GM19463 (cell line): ENCODE data around the gene KIAA1614.

Experiments
- ATAC-seq: cut with Tn5 transposase; IDR thresholded peaks from one replicate; pipeline ENCODE4 v1.9.1; 2021; ENCODE audit warnings: mild to moderate bottlenecking, moderate library complexity; ENCODE audit not compliant: unreplicated experiment

KIAA1614 gene

DNA sequence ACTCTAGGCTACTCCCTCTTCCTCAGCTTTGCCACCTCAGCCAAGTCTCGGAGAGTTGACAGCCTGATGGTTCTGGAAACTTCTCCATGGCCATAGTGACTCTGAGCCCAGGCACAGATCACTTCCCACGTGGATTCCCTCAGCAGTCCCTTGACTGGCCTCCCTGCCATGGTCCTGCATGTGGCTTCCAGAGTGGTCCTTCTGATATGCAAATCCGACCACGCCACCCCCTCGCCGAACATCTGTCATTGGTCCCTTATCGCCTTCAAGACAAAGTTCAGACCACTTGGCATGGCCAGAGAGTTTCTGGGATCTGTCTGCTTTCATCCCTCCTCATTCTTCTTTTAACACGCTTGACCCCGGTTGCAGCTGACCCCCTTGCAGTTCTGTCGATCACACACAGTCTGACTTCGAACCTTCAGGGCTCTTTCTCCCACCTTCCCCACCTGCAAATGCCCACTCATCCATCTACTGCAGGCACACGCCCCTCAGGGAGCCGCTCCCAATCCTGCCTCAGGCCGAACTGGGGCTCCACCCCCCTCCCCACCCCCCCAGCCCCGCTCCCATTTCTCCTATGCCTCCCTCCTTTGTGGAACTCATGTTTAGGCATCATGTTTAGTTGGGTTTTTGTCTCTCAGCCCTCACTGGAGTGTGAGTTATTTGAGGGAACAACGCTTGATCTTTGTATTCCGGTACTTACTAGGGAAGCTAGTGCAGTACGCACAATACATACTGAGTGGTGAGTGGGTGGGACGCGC lies 29.0 kb downstream of the KIAA1614 start:
- no peak for ATAC-seq

DNA sequence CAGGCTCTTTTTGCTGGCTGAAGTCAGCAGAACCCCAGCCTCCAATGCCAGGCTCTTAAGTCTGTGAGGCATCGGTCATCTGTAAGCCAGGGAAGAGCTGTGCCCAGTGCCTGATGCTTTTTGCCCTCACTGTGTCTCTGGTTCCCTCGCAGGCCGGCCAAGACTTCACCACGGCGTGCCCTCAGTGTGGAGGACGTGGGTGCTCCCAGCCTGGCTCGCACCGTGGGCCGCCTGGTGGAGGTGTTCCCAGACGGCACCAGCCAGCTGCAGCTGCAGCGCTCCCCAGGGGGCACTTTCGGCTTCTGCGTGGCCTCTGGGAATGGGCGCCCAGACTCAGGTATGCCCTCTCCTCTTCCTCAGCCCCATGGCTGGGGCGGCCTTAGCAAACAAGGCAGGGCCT lies 32.5 kb downstream of the KIAA1614 start:
- ATAC-seq = no peak

DNA sequence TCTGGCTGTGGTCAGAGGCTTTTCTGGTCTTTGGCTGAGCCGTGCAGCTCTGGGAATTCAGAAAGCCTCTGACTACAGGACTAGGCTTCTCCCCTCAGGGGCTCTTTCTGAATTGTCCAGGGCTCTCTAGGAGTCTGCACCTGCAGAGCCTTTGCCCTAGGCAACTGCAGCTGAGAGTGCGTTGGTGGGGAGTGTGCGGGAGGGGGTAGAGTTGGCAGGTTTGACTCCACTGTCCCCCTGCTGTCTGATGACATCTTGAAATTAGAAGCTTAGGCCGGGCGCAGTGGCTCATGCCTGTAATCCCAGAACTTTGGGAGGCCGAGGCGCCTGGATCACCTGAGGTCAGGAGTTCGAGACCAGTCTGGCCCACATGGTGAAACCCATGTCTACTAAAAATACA lies 32.9 kb downstream of the KIAA1614 start:
- ATAC-seq = no peak

DNA sequence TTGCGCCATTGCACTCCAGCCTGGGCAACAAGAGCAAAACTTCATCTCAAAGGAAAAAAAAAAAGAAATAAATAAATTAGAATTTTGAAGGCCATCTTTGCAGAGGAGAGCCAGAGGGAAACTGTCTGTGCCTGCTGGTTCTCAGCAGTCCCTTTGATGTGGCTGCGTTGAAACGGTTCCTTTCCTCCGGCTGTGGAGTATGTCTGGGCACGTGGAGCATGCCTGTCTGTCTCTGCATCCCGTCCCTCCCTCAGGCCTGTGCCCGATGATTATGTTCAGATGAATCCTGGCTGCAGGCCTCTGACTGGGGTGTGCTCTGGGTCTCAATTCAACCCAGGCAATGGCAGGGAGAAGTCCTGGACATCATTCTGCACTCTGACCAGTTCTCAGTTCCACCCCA lies 33.4 kb downstream of the KIAA1614 start:
- ATAC-seq = no peak

DNA sequence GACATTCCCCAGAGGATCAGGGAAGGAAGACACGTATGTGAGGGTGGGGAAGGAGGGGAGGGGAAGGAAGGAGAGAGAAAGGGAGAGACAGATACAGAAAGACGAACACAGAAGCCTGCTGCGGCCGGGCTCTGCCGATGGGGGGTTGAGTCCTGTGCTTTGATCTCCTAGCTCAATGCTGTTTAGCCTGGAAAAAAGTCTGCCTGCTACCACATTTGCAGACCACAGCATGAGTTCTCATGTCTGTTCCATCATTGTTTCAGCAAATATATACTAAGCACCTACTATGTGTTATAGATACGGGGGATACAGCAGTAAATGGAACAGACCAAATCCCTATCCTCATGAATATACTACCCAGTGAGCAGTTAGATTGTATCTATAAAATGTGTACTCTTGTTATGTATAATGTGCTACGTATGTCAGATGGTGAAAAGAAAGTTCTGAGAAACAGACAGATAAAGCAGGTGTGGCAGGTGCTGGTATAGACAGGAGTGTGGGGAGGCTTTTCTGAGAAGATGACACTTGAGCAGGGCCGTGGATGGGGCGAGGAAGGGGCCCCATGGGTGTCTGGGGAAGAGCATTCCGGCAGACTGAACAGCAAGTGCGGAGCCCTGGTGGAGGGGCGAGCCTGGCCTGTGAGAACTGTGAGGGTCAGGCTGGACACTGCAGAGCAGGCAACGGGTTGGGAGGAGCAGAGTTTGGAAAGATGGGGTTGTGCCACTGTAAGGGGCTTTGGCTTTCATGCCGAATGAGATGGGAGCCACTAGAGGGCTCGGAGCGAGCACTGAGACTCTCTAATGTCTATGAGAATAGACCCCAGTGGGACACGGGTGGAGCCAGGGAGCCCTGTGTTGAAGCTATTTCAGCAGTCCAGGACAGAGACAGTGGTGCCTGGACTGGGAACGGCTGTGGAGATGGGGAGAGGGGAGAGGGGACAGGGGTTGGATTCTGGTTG lies 34.1 kb downstream of the KIAA1614 start:
- no peak for ATAC-seq

DNA sequence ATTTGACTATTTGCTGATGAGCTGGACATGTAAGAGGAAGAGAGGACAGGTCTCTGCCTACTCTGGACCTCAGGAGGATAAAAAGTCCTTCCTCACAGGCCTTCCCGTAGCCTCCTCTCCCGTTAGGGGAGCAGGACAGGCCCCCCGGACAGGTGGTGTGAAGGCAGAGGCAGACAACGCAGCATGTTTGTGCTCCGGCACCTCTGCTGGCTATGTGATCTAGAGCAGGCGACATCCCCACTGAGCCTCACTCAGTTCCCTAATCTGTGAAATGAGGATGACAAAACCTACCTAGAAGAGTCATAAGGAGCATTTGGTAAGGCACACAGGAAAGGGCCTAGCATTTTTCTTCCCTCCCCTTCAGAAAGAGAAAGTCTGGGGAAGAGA lies 34.8 kb downstream of the KIAA1614 start:
- ATAC-seq = no peak

DNA sequence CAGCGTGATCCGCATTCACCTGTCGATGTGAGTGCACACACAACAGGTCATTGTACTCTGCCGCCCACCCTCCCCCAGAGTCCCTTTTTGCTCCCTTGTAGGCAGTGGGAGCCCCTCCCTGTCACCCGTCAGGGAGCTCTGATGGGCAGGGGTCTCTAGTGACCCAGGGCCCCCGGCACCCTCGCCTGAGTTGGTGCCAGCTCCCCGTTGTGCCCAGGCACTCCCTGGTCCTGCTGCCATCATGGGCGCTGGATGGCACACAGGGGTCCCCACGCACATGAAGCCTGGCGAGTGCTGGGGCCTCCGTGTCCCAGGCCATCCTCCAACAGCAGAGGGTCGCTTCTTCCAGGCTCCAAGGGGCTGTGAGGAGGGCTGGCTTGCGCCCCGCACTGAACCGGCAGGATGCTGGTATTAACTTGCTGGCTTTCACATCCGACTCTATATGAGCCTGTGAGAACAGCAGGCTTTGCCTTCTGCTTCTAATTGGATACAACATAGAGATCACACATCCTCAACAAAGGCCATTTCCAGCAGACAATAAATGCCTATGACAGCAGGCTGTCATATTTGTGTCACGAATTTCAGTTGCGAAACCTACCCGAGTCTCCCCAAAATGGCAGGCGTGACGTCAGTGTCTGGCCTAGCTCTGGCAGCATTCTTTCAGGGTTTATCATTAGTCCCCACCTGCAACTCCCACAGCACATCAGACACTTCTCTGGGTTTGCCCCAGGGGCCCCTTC lies 35.4 kb downstream of the KIAA1614 start:
- no peak for ATAC-seq

DNA sequence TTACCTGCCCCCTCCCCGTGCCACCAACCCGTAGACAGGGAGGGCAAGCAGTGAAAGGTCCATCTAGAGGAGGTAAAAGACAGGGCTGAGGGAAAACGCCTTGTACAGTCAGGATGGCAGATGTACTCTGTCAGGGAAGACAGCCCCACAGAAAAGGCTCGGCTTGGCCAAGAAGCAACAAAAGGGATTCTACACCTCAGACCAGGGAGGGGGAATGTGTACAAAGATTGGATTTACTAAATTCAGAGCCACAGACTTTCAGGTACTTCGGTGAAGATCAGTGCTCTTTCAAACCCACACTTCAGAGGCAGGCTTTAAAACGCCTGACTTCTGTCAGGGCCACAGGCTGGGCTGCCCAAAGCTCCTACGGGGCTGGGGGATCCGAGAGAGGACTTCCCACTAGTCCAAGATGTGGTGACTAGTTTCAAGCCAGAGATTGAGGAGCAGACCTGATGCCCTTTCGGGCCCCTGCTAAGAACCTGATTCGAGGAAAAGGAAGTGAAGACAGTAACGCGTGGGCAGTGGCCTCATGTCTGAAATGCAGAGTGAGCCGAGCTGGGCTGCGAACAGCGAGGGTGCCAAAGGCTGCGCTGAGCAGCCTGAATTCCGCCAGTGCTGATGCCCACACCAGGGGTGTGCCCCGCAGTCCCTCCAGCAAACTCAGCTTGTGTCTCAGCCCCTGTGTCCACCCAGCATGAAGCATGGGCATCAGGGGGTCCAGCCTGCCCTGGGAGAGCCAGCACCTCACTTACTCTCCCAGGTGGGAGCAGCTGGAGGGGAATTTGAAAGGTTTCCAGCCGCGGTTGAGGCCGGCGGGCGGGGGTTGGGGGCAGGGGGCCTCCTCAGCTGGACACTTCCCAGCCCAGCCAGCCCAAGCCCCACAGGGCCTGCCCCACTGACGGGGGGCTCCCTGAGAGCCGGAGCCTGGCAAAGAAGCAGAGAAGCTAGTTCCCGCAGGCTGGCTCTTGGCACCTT lies 36.2 kb downstream of the KIAA1614 start:
- ATAC-seq = no peak

DNA sequence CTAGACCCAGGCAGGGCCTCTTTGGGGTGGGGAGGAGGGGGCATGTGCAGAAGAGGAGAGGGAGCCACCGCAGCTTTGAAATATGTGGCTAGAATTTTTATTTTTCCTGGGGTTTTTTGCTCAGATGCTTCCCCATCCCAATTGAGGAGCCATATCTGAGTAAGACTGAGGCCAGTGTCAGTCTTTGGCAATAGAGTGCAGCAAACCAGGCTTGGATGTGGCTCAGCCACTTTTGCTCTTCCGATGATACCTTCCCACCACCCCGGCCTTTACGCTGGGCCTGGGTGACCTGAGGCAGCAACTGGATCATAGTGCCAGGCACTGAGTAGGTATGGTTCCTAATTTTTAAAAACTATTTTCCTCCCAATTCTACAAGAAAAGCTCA lies 36.9 kb downstream of the KIAA1614 start:
- ATAC-seq = no peak

DNA sequence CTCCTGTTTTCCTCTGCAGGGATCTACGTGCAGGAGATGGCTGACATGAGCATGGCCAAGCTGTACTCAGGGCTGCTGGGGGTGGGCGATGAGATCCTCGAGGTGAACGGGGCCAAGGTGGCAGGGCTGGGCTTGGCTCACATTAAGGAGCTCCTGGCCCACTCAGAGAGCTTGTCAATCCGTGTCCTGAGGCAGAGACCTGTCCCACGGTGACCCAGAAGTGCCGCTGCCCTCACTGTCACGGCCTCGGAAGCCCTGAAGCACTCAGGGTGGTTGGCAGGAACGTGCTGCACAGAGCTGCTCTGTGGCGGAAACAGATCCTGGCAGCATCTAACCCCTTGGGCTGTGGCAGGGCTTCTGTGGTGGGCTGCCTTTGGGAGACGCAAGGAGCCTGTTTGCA lies 37.6 kb downstream of the KIAA1614 start:
- no peak for ATAC-seq

DNA sequence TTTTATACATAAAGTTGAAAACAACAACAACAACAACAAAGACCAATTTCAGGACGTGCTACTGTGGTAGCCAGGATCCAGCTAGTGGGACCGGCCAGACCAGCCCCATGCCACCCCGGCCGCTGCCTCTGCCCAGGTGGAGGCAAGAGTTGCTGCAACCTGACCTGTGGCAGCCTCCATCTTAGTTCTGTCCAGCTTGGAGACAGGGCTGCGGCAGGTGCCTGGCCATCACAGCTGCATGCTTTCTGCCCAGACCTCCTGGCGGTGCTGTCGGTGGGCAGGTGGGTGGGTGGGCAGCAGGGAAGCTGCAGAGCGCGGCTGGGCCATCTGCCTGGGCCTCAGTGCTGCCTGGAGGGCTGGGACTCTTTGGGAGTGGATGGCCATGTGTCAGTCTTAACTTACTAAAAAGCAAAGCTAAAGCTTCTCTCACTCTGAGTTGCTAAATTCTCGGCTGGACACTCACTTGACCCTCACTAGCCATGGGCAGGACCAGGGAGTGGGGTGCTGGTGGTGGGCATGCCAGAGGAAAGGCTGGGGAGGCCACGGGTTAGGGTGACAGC lies 38.6 kb downstream of the KIAA1614 start:
- no peak for ATAC-seq

DNA sequence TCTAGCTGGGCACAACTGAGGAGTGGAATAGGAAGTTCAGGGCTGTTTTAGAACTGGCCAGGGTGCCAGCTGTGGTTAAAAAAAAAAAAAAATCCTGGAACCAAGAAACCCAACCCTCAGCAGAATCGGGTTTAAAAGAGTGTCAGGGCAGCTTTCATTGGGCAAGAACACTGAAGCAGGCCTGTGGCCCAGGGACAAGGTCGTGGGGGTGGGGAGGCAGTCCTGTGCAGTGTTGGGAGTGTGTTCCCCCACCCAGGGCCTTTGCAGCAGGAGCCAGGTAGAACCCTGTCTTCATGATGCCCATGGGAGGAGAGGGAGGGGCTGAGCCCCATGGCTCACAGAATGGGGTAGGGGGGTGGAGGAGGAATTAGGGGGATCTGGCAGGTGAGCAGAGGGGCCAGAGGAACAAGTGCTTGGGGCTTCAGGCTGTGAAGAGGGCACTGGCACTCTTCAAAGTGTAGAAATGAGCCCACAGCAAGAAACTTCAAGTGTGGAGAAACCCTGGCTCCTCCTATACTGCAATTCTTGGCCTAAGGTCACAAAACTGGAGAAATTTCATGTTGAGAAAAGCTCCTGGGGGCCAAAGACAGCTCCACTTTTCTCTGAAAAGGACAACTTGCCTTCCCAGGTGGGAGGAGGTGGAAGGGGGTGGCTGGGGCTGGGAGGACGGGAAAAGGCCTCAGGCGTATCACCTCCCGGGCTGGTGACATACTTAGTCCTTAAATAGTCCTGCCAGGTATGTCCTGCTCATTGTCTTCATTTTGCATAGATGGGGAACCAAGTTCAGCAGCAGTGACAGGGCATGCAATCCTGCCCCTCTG lies 39.3 kb downstream of the KIAA1614 start:
- ATAC-seq = no peak

DNA sequence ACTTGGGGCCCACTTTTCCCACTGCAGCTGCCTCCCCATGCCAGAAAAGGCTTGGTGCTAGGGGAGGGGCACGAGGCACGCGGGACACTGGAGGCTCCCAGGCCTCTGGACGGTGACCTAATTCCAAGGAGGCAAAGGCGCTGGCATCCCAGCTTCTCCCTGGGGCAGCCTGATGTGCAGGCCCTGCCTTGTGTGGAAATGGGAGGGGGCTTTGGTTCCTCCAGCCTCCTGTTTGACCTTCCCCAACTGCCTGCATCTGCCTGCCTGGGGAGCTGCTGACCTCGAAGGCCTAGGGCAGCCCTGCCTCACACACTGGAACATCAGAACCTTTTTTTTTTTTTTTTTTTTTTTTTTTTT lies 39.9 kb downstream of the KIAA1614 start:
- ATAC-seq = no peak

DNA sequence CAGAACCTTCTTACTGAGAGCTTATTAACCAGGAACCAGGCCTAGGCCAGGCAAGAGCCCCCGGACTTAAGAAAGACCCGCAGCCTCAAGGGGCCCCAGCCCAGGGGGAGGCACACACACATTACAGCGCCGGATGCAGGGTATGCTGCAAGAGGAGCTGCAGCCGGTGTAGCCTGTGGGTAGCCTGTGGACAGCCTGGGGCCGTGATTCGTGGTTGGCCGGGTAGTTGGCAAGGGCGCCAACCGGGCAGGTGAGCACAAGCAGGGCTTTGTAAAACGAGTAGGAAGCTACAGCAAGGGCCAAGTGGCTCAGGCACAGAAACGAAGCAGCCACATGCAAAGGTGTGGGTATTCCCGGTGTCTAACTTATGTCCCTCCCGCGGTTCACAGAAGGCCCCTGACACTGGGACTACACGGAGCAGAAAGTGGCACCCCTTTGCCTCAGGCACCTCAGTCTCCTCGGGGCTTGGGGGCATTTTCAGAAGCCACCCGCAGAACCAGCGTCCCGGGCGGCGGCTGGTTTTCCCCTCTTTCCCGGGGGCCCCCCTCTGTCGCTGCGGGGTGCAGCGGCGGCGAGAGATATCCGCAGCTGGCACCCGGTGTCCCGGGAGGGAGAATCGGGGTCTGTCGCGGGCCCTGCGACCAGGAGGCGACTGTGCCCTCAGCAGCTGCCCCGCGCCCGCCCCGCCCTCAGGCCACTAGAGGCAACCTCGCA lies 40.8 kb downstream of the KIAA1614 start:
- ATAC-seq = peak; percentile 42

DNA sequence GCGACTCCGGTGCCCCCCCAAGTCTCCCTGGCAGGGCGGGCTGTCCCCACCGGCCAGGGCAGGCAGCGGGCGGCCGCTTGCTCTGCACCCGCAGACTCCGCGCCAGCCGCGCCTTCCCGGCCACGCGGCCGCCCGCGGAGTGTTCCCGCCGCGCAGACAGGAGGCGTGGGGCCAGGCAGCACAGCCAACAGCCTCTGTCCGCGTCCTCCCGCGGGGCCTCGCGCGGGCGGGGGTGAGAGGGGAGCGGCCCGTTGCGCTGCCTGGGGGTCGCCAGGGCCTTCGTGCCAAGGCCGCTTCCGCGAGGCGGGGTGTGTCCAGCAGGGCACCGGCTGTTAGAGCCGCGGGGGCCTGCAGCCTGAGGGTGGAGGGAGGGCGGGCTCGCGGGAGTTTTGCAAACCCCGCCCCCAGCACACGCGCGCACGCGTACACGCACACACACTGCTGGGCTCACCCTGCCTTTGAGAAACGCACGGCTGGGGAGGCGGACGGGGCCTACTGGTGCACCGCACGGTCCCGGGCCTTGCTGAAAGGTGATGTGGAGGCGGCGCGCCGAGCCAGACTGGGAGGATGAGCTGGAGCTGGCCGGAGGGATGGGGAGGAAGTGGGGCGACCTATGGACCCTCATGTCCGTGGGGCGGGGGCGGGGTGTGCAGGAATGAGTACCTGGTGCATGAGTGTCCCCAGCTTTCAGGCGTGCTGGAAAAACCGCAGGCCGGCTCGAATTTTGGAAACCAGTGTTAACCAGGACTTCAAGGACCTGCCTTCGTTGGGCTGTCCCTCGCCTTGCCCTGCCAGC lies 41.5 kb downstream of the KIAA1614 start:
- ATAC-seq = peak; percentile 79

DNA sequence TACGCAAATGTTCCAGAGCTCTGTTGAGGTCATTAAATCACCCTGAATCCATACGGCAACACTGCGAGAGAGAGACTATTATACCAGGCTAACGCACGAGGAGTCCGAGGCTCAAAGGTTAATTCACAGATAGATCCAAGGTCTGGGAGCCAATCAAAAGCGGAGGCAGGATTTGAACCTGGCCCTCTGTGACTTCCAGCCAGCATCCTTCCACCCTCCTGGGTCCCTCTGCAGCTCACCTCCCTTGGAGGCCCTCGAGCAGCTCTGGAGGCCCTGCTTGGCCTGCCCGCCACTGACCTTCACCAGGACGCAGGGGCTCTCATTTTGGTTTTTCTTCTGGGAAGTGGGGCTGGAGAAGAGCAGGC lies 42.1 kb downstream of the KIAA1614 start:
- ATAC-seq = no peak

DNA sequence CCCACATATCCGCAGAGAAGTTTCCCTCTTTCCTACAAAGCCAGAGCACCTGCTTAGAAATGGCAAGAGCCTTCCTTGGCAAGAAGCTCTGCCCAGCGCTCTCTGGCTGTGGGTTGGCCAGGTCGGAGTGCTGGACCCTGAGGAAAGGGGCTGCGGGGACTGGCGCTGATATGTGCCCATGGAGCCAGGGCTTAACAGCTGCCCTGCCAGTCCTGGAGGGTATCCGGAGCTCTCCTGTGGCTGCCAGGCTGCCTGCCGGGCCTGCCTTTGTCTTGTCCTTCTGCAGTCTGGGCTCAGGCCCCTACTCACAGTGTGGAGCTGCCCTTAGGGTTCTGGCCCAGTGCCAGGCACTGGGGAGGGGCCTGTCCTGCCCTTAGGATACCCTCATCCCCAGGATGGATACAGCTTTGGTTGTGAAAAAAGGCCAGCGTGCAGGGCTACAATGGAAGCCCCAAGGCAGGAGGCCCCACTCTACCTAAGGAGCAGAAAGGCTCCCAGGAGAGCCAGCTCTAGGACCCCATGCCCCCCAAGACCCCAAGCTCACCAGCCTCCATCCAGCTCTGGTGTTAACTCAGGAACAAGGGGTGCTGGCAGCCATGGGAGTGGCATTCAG lies 43.4 kb downstream of the KIAA1614 start:
- no peak for ATAC-seq
